DLD1 (cell line): ENCODE results near the gene CMYA5.
"Not testable (repeated sequence)": the region's sequence is repeated elsewhere in the genome, so short reads cannot be mapped to it uniquely, and the experiment has no call there.

ENCODE experiments used
- in situ Hi-C: cut with HindIII; loops from 2 replicates; pipeline ENCODE4 v1.10.0; 2017; ENCODE audit warnings: low sequenced_read_pairs

Gene CMYA5

DNA sequence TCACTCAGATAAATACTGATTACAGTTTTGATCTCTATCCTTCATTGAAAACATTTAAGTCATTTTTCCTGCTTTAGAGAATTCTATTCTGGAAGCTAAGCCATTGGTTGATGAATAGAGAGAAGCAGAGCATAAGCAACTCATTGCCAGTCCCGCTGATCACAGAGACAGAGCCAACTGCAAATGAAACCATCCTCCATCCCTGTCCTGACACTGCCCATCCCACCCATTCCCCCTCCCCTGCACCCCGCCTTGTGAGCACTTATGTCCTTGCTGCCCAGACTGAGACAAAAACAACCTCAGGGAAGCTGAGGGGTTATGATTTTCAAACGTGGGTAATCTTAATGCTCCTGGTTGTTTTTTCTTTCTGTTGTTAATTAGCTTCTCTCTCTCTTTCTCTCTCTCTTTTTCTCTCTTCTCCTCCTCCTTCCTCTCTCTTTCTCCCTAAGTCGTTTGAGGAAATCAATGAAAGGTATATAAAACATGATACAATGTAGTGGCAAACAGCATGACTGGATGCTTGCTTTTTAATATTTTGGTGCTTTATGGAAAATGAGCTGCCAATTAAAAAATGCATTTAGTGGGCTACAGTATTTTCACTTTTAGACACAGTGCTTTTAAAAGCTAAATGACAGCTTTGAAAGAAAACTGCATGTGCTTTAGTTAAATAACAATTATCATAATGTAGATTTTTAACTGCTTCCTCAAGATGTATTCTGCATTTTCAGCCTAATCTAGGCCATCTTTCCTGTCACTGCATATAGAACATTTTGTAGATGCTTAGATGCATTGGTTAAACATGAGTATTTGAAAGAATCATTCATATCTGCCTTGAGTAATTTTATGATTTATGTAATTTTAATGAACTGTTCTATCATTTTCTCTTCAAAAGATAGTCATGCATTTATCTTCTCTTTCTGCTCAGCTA, 57.3 kb downstream of the CMYA5 start:
- in situ Hi-C loops, result loop anchor here (5.0 kb wide), 1 partner anchor 100 kb away; no protein-coding TSS in a partner anchor

DNA sequence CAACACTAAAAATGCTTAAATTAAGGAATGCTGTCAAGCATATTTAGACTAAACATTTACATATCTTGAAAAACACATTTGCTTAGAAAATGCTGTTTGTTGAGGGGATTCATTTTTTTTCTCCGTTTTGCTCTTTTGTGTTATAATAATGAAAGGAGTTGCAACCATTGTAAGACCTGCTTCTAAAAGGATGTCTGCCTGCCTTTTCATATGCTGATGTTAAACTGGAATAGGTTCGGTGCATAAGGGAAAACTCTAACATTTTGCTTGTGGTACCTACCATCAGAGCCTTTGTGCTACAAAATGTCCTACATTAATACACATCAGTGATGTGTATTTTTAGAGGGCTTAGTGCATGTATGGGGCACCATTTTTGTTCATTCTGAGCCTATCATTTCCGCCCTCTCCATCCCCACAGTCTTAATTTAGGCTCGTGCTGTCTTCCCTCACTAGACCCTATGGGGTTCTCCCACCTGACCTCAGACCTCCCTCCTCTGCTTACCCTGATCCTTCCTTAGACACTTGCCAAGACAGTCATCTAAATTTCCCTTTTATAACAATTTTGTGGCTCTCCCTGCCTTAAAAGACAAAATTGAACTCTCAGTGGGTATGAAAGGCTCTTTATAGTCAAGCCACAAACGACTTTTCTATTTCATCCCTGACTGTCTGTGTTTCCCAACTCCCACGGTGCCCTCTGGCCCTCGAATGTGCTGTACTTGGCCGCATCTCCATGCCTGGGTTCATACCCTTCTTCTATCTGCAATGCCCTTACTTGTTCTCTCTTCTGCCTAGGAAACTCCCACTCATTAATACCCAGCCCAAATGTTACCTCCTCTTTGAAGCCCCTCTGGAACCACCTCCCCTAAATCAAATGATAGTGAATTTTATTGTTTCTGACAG, 61.2 kb downstream of the CMYA5 start:
- in situ Hi-C loops, result no loop called here

DNA sequence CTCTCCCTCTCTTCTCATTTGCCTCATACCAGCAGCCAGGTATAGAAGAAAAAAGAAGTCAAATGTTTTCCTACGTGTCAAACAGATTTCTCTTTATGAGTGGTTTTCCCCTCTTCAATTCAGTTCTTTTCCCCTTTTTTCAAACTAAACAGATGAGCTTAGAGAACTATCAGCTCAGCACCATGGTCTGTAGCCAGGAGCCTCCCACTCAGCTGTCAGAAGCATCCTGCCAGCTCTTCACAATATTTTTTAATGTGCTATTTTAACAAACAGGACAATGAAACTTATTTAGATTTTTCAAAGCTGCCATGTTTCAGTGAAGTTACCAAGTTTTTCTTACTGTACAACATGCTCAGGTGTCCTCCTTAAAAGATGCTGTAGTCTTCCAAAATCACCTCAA, 63.5 kb downstream of the CMYA5 start:
- in situ Hi-C loops, result no loop called here

DNA sequence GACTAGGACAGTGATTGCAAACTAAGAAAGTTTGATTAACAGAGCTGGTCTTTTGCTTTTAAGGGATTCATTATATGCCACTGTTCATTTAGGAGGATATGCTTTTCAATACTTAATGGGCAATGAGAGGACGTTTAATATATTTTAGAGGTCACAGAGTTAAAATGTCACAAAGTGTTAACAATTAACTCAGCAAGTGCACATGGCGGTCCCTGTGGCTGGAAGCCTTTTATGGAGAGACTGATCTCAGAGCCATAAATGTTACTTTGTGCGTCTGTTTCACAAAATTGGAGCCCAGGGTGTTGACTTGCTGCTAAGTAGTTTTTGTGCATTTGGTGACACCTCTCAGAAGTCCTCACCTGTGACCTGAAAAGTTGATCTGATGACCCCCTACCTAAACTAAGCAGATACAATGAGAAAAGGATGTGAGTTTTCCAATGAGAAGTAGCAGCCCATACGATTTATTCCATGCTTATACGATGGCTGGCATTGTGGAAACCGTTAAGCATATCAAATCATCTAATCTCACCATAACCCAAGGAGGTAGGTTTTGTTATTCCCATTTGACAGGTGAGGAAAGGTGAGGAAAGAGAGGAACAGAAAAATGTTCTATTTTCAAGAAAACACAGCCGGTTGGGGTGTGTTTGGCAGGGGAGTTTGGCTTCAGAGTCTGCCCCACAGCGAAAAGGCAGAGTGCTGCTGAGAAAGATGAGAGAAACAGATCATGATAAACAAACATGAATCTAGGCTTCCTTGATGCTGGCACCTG, 64.4 kb downstream of the CMYA5 start:
- in situ Hi-C loops, result no loop called here

DNA sequence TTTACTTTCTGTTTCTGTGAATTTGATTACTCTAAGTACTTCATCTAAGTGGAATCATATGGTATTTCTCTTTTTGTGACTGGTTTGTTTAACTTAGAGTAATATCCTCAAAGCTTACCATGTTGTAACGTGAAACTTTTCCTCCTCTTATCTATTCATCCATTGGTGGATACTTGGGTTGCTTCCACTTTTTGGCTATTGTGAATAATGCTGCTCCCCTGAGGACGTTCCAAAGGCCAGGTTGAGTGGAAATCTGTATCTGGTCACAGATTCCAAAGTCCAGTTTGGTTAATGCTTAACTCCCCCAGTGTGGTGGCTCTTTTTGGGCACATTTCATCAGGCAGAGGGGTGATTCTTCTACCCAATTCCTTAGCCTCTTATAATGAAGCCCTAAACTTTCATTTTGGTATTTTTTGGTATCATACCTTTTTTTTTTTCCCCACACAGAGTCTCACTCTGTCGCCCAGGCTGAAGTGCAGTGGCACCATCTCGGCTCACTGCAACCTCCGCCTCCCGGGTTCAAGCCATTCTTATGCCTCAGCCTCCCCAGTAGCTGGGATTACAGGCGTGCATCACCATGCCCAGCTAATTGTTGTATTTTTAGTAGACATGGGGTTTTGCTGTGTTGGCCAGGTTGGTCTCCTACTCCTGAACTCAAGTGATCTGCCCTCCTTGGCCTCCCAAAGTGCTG, 65.4 kb downstream of the CMYA5 start:
- in situ Hi-C loops, result no loop called here

DNA sequence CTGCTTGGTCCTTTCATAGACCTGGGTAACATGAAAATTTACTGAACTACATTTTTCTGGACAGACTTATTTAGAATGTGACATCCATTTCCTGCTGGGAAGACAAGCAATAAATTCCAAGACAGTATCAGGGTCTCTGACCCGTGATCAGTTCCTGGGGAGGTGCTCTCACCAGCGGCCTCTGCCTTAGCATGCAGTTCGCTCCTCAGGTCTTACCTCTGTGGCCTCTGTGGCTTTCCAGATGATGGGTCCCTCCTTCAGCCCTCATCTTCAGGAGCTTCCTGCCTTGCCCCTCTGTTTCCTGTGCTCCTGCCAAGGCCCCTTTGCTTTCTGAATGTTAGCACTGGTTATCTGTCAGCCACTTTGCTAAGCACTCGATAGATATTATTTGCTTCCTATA, 66.4 kb downstream of the CMYA5 start:
- in situ Hi-C loops, result no loop called here

DNA sequence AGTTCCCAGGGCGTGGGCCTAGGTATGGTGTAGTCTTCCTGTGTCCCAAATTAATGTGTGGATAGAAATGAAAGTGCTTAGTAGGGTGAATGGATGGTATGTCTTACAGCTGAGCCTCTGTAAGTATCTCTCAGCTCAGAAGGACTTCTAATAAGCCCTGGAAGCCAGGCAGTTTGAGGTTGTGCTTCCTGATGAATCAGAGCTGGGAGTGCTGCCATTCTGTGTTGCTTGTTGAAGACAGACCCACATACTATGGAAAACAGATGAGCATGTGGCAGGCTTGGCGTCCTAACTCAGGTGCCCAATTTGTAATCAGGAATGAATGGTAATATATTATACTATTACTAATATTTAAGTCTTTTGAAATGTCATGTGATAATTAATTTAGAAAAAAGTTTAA, 69.8 kb downstream of the CMYA5 start:
- in situ Hi-C loops, result no loop called here

DNA sequence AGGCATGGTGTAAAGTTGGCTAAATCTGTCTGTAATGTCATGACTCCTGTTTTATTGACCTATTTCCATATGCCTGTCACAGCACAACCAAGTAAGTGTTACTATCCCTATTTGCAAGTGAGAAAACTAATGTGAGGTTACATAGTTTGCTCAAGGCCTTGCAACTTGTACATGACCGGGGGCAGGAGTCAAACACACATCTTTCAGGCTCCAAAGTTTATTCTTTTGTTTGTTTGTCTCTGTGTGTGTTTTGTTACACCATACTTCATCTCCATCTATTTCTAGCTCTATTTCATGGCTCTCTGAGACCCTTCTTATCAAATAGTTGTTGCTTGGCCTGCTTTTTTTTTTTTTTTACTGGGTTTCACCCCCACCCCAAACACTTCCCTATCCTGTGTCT, 70.2 kb downstream of the CMYA5 start:
- in situ Hi-C loops, result no loop called here

DNA sequence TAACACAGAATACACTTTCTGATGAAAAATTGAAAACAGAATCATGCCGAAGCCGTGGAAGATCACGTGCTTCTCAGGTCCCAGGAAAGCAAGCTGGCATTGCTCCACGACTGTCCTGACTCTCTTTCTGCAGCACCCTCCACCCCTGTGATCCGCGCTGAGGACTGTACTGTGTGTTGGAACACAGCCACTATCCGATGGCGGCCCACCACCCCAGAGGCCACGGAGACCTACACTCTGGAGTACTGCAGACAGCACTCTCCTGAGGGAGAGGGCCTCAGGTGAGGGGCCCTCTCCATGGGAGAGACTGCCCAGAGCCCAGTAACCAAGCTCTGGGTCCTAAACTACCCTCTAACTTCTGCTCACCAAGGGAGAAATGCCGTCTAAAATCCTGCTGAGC, 73.3 kb downstream of the CMYA5 start:
- in situ Hi-C loops, result no loop called here

DNA sequence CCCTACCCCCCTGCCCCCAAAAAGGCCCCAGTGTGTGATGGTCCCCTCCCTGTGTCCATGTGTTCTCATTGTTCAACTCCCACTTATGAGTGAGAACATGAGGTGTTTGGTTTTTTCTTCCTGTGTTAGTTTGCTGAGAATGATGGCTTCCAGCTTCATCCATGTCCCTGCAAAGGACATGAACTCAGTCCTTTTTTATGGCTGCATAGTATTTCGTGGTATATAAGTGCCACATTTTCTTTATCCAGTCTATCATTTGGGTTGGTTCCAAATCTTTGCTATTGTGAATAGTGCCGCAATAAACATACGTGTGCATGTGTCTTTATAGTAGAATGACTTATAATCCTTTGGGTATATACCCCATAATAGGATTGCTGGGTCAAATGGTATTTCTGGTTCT, 74.5 kb downstream of the CMYA5 start:
- in situ Hi-C loops, result not testable (repeated sequence)

DNA sequence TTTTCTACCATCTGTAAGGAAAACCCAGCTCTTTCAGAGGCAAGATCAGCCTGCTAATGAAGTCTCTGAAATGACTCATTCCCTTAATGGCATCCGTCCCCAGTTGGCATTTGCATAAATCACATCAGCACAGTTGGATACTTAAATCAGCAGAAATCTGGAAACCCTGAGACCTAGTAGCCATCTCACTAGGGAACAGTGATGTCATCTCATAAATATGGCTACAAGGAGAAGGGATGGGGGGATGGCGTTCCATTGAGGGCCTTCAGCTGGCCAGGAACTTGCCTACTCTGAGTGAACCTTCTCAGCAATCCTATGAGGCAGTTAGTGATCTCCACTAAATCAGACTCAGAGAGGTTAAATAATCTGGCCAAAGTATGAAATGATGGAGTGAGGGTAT, 81.8 kb downstream of the CMYA5 start:
- in situ Hi-C loops, result no loop called here

DNA sequence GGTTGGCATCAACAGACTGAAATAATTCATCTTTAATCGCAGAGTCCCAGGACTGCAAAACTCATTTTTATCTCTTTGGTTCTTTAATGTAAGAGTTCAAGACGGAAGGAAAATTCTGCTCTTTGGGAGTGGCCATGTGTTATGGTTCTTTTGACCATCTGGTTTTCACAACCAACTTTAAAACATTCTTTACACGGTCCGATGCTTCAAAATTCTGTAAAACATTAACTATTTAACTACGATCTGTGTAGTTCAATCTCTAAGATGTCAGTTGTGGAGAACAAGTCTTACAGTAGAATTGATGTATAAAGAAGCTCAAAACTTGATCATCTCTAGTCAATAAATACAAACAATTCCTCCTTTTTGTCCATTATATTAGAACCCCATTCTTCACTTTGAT, 83.0 kb downstream of the CMYA5 start:
- in situ Hi-C loops, result no loop called here

DNA sequence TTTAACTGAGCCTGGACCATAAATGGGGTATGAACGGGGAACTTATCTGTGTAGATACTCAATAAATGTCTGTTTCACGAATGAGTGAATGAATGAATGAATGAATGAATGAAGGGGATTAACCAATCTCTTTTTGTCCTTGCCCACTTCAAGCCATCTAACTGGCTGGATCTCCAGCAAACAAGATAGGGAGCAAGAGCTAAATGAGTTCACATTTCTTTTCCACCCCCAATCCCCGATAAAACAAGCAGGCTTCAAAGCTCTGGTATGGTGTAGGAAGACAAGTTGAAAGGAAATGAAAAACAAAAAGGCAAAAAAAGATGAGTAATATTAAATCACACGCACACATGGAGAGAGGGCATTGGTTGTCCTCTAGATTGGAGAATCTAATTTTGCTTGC, 84.0 kb downstream of the CMYA5 start:
- in situ Hi-C loops, result no loop called here

DNA sequence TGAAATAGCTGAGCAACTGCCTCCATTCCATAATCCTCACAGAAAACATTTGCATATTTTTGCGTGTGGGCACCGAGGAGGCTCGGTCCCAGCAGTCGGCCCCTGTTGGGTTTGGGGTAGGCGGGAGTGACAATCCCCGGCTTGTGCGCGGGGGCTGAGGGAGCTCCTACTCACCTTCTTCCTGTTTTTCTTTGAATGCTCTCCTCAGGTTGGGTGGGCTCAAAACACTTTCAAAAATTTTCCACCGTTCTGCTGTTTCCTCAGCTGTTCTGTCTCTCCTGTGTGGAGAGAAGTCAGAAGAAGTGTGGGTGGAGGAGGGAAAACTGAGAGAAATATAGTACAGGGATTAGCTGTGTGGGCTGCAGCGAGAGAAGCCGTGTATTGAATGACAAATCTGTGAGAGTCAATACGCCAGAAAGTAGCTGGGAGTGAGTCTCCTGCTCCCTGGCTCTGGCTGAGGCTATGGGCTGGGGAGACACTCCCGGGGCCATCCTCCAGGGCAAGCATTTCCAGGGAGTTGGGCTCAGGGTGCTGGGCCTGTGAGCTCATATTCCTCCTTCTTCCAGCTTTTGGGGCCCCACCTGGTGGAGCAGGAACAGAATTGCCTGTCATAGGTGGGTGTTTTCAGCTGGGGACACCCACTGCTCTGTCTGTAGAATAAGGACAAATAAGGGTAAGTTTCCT, 84.7 kb downstream of the CMYA5 start:
- in situ Hi-C loops, result no loop called here

DNA sequence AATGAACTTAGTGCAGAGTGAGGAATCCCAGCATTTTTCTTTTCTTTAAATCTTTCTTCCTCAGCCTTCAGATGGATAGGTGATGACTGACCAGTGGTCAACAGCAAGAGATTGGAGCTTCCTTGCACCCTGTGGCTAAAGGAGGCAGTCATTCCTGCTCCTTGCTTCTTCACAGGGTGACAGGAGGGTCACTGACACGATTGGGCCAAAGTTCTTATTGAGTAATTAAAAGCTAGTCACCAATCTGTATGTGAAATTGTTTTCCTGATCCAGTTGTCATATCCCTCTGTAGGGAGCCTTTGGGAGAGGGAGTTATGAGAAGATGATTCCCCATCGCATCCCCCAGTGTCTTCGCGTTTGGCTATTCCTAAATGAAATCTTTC, 85.2 kb downstream of the CMYA5 start:
- in situ Hi-C loops, result no loop called here

DNA sequence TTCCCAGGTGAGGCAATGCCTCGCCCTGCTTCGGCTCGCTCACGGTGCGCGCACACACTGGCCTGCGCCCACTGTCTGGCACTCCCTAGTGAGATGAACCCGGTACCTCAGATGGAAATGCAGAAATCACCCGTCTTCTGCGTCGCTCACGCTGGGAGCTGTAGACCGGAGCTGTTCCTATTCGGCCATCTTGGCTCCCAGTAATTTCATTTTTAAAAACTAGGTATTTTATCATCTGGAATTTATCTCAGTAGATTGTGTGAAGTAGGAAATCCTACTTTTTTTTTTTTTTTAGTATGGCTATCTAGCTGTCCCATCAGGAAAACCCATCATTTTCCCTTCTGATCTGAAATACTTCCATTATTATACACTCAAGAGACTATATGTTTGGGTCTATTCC, 95.1 kb downstream of the CMYA5 start:
- in situ Hi-C loops, result not testable (repeated sequence)

DNA sequence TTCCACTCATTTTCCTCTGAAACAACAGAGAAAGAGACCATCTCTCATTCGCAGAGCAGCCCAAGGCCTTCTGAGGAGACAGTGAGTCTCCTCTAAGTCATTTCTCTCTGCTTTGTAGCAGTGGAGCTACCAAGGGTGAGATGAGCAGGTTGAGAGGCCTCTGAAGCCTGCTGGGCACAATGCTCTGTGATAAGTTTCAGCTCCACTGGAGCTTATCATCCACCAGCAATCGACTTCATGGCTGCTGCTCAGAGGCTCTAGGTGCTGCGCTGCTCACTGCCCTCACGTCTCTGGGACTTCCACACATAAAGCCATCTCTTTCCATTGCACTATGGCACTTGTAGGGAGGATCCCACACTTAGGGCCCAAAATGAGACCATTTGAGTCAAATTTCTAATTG, 96.3 kb downstream of the CMYA5 start:
- in situ Hi-C loops, result no loop called here

DNA sequence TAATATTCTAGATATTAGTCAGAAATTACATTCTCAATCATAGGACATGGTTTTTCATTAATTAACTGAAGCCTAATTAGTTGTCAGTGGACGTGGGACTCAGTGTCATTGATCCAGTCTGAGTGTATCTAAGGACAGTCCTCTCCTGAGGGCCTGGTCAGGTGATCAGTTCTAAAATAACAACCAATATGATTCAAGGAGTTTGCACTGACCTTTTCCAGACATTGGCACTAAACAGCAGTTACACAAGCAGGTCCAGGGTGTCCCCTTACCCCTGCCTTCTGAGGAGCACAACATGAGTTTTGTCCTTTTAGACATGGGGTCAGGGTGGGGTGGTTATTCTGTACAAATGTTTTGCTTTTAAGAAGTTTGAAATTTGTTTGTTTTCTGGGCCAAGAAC, 97.8 kb downstream of the CMYA5 start:
- in situ Hi-C loops, result no loop called here

DNA sequence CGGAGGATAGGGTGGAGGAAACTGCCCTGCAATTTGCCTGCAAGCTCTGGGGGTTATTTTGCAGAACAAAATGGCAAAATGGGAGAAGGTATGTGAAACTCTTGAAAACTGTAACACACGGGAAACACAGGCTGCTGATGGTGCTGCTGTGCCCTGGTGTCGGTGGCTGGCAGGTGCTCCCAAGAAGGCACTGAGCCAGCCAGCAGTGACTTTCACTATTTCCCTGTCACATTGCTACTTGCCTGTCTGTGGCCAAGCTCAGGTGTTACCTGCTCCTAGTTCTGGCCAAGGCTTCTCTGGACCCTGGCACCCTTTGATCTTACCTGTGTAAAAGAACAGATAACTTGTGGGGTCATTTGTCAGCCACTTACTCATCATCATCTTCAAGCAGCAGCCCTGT, 102.2 kb downstream of the CMYA5 start:
- in situ Hi-C loops, result no loop called here

DNA sequence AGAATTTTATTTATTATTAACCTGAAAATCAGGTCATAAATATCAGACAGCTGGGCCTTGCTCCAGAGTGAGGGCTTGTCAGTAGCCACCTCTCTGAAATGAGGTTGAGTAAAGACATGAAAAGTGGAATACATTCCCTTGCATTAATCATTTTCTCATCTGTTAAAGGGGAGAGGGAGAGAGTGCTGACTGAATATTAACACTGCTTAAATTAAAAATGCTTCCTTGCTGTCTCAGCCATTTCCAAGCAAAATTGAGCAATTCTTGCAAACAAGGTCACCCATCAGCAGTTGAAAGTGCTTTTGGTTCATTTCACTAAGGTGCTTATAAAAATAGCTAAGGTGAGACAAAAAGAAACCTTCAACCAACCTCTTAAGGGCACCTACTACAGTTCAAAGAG, 102.8 kb downstream of the CMYA5 start:
- in situ Hi-C loops, result no loop called here
